H1 (cell line): ENCODE data around the gene RSL24D1. TPM values are rescaled to one million over a fixed set of nuclear protein-coding genes. Genes with fewer than 3 reads are reported as not detected.

ENCODE experiments used
- CTCF ChIA-PET: fragments of 300-600 bp; sonication (Branson Sonifier 250); formaldehyde crosslinking; loops from one replicate; lab custom pipeline; 2021; ENCODE audit not compliant: partially characterized antibody; lab: Charles Lee
- POLR2A ChIA-PET: fragments of 300-600 bp; sonication (Branson Sonifier 250); formaldehyde crosslinking; loops from one replicate; lab custom pipeline; 2021; ENCODE audit warnings: inconsistent platforms; ENCODE audit not compliant: partially characterized antibody; lab: Charles Lee
- DNase-seq, 2 experiments: peaks; one replicate each; pipeline versions ENCODE4 v3.0.0 to v3.0.0-alpha.2; 2010 to 2022; ENCODE audit warnings: low spot score in 2 of 2, low read depth in 1 of 2, mixed read lengths in 1 of 2
- FAIRE-seq: peaks from 2 replicates; lab custom pipeline; 2011; peaks lifted over from hg19 to GRCh38; lab: Jason Lieb, UNC
- H2AFZ ChIP-seq: 2 replicates; pipeline ENCODE4 v1.8.1; 2012; ENCODE audit warnings: low read length, inconsistent platforms
- H2AK5ac ChIP-seq: 2 replicates; pipeline ENCODE4 v1.6.1; 2013; ENCODE audit warnings: low read depth, low read length
- H2BK120ac ChIP-seq: replicated peaks from 2 replicates; pipeline ENCODE3; 2013; ENCODE audit warnings: low read depth, low read length, inconsistent platforms
- H2BK12ac ChIP-seq: 2 replicates; pipeline ENCODE4 v1.6.1; 2013; ENCODE audit warnings: low read depth, low read length
- H2BK15ac ChIP-seq: 2 replicates; pipeline ENCODE4 v1.6.1; 2013; ENCODE audit warnings: low read length
- H2BK20ac ChIP-seq: 2 replicates; pipeline ENCODE4 v1.6.1; 2013; ENCODE audit warnings: low read length
- H2BK5ac ChIP-seq: 2 replicates; pipeline ENCODE4 v1.6.1; 2013; ENCODE audit warnings: low read depth, low read length
- H3K14ac ChIP-seq: 2 replicates; pipeline ENCODE4 v1.6.1; 2013; ENCODE audit warnings: inconsistent platforms; ENCODE audit not compliant: insufficient read length
- H3K18ac ChIP-seq: 2 replicates; pipeline ENCODE4 v1.6.1; 2013; ENCODE audit warnings: low read length; ENCODE audit errors: extremely low read depth
- H3K23ac ChIP-seq: 2 replicates; pipeline ENCODE4 v1.6.1; 2013; ENCODE audit warnings: inconsistent platforms; ENCODE audit not compliant: insufficient read length
- H3K23me2 ChIP-seq: 2 replicates; pipeline ENCODE4 v1.6.1; 2013; ENCODE audit warnings: low read depth, low read length
- H3K27ac ChIP-seq: 2 replicates; pipeline ENCODE4 v1.6.1; 2011; ENCODE audit warnings: low read depth, low read length, inconsistent platforms
- H3K27me3 ChIP-seq, 4 experiments: replicated peaks in 1 of 4; 1 replicate in 1 of 4; 2 replicates in 3 of 4; pipeline versions ENCODE4 v1.6.1 to v1.8.1; 2011 to 2013; ENCODE audit warnings: low read length in 3 of 4, mild to moderate bottlenecking in 3 of 4, inconsistent platforms in 2 of 4, mixed read lengths in 2 of 4, moderate library complexity in 1 of 4; ENCODE audit not compliant: control insufficient read depth in 3 of 4, insufficient read depth in 3 of 4; ENCODE audit errors: extremely low read depth in 1 of 4
- H3K36me3 ChIP-seq, 4 experiments: 2 replicates each; pipeline versions ENCODE4 v1.6.1 to v1.8.1; 2011 to 2013; ENCODE audit warnings: mild to moderate bottlenecking in 4 of 4, low read length in 3 of 4, moderate library complexity in 2 of 4, control low read depth in 1 of 4, inconsistent platforms in 1 of 4; ENCODE audit not compliant: insufficient read depth in 4 of 4, control insufficient read depth in 2 of 4
- H3K4ac ChIP-seq: replicated peaks from 2 replicates; pipeline ENCODE3; 2013; ENCODE audit warnings: low read length, low read depth, mixed read lengths, inconsistent platforms; ENCODE audit not compliant: insufficient read length
- H3K4me1 ChIP-seq, 4 experiments: replicated peaks in 1 of 4; 1 replicate in 1 of 4; 2 replicates in 3 of 4; pipeline versions ENCODE4 v1.6.1 to v1.8.1; 2011 to 2013; ENCODE audit warnings: low read length in 3 of 4, inconsistent platforms in 2 of 4, mixed read lengths in 1 of 4; ENCODE audit not compliant: insufficient read depth in 4 of 4, control insufficient read depth in 3 of 4
- H3K4me2 ChIP-seq, 2 experiments: 2 replicates each; pipeline versions ENCODE4 v1.6.1 to v1.8.1; 2011 to 2013; ENCODE audit warnings: low read depth in 2 of 2, low read length in 2 of 2, control low read depth in 1 of 2, inconsistent platforms in 1 of 2, mild to moderate bottlenecking in 1 of 2; ENCODE audit not compliant: insufficient read depth in 1 of 2
- H3K4me3 ChIP-seq, 4 experiments: fragments of 200-600, 300-600 bp in 1 of 4; sonication (generic), shearing (Covaris generic), sonication (Bioruptor Twin) in 1 of 4; 2 replicates each; pipeline versions ENCODE4 v1.5.1 to v1.8.1; 2011 to 2016; ENCODE audit warnings: low read length in 4 of 4, low read depth in 3 of 4, control low read depth in 2 of 4, inconsistent platforms in 2 of 4, mild to moderate bottlenecking in 2 of 4, mixed read lengths in 1 of 4, moderate library complexity in 1 of 4; ENCODE audit not compliant: insufficient read depth in 2 of 4; ENCODE audit errors: extremely low read depth in 1 of 4
- H3K56ac ChIP-seq: replicated peaks from 2 replicates; pipeline ENCODE3; 2013; ENCODE audit warnings: low read depth, mild to moderate bottlenecking, mixed read lengths, low read length, inconsistent platforms; ENCODE audit not compliant: insufficient read length
- H3K79me1 ChIP-seq: 2 replicates; pipeline ENCODE4 v1.6.1; 2013; ENCODE audit warnings: low read depth, low read length, control low read depth
- H3K79me2 ChIP-seq, 2 experiments: 2 replicates each; pipeline versions ENCODE4 v1.6.1 to v1.8.1; 2012 to 2013; ENCODE audit warnings: low read length in 2 of 2, mild to moderate bottlenecking in 2 of 2, inconsistent platforms in 1 of 2; ENCODE audit not compliant: insufficient read depth in 2 of 2, control insufficient read depth in 1 of 2
- H3K9ac ChIP-seq, 4 experiments: replicated peaks in 1 of 4; 1 replicate in 1 of 4; 2 replicates in 3 of 4; pipeline versions ENCODE4 v1.6.1 to v1.8.1; 2011 to 2013; ENCODE audit warnings: low read depth in 3 of 4, low read length in 3 of 4, control low read depth in 2 of 4, mild to moderate bottlenecking in 2 of 4, moderate library complexity in 2 of 4, inconsistent platforms in 1 of 4; ENCODE audit errors: extremely low read depth in 1 of 4
- H3K9me3 ChIP-seq, 2 experiments: 2 replicates each; pipeline versions ENCODE4 v1.6.1 to v1.8.1; 2012 to 2013; ENCODE audit warnings: mild to moderate bottlenecking in 2 of 2, moderate library complexity in 2 of 2, control low read depth in 1 of 2, inconsistent platforms in 1 of 2, low read depth in 1 of 2, low read length in 1 of 2, mixed read lengths in 1 of 2; ENCODE audit not compliant: insufficient read depth in 2 of 2
- H4K20me1 ChIP-seq, 2 experiments: replicated peaks in 1 of 2; 2 replicates each; pipeline versions ENCODE3 to v1.8.1; 2011 to 2013; ENCODE audit warnings: inconsistent platforms in 2 of 2, low read length in 2 of 2, mild to moderate bottlenecking in 1 of 2; ENCODE audit not compliant: insufficient read depth in 2 of 2, control insufficient read depth in 1 of 2
- H4K5ac ChIP-seq: 2 replicates; pipeline ENCODE4 v1.6.1; 2013; ENCODE audit warnings: low read length, low read depth, mixed read lengths, inconsistent platforms; ENCODE audit not compliant: insufficient read length
- H4K8ac ChIP-seq: 2 replicates; pipeline ENCODE4 v1.8.0; 2013; ENCODE audit warnings: mild to moderate bottlenecking, moderate library complexity, low read length, inconsistent platforms; ENCODE audit not compliant: insufficient read depth; ENCODE audit errors: extremely low read depth
- H4K91ac ChIP-seq: replicated peaks from 2 replicates; pipeline ENCODE3; 2013; ENCODE audit warnings: low read length, mixed read lengths, inconsistent platforms; ENCODE audit not compliant: insufficient read length
- ATF3 ChIP-seq: IDR thresholded peaks from 2 replicates; pipeline ENCODE4 v1.6.1; 2011; ENCODE audit warnings: low read depth, mild to moderate bottlenecking, low read length; ENCODE audit not compliant: insufficient read depth
- CHD1 ChIP-seq: IDR thresholded peaks from 2 replicates; pipeline ENCODE4 v1.6.1; 2012; ENCODE audit warnings: low read depth, low read length, improper control_type of control experiment
- CTCF ChIP-seq, 3 experiments: IDR thresholded peaks; 1 replicate in 2 of 3; 2 replicates in 1 of 3; pipeline versions ENCODE4 v1.5.1 to v1.6.1; 2011; ENCODE audit warnings: low read length in 3 of 3, mild to moderate bottlenecking in 3 of 3, inconsistent platforms in 2 of 3, low read depth in 1 of 3, moderate library complexity in 1 of 3; ENCODE audit not compliant: insufficient read depth in 1 of 3; ENCODE audit errors: control extremely low read depth in 1 of 3
- EZH2 ChIP-seq: fragments of 200-600 bp; sonication (generic); IDR thresholded peaks from 2 replicates; pipeline ENCODE4 v1.7.1; 2012; ENCODE audit warnings: low read depth, mild to moderate bottlenecking, moderate library complexity, low read length, inconsistent platforms; ENCODE audit not compliant: severe bottlenecking
- GABPA ChIP-seq: IDR thresholded peaks from 2 replicates; pipeline ENCODE4 v1.6.1; 2011; ENCODE audit warnings: mild to moderate bottlenecking, low read length, moderate library complexity, borderline replicate concordance; ENCODE audit not compliant: insufficient read depth
- KDM1A ChIP-seq: fragments of 200-600, 300-600 bp; sonication (generic); IDR thresholded peaks from 2 replicates; pipeline ENCODE4 v1.7.1; 2016; ENCODE audit warnings: mild to moderate bottlenecking, low read length, borderline replicate concordance
- POLR2AphosphoS5 ChIP-seq: IDR thresholded peaks from 2 replicates; pipeline ENCODE4 v1.6.1; 2011; ENCODE audit warnings: low read depth, low read length
- SAP30 ChIP-seq: fragments of 300-600 bp; sonication (generic); IDR thresholded peaks from 2 replicates; pipeline ENCODE4 v1.7.1; 2012; ENCODE audit warnings: low read length, moderate library complexity, mild to moderate bottlenecking, inconsistent platforms; ENCODE audit not compliant: insufficient read depth, insufficient replicate concordance
- TCF12 ChIP-seq: IDR thresholded peaks from 2 replicates; pipeline ENCODE4 v1.6.1; 2011; ENCODE audit warnings: low read depth, mild to moderate bottlenecking, low read length
- WGBS, 2 experiments: shearing (Covaris generic) in 1 of 2; methylation state at CpG; one replicate each; pipeline versions ENCODE4 v1.1.6 to v1.1.7; 2013 to 2015; ENCODE audit warnings: low lambda C conversion rate in 2 of 2, mixed read lengths in 2 of 2, inconsistent platforms in 1 of 2, low coverage in 1 of 2, missing lambda C conversion rate in 1 of 2; ENCODE audit not compliant: insufficient replicate concordance in 2 of 2, insufficient coverage in 1 of 2, insufficient read length in 1 of 2; ENCODE audit errors: extremely low coverage in 1 of 2, missing lambda C conversion rate in 1 of 2; 5-methylcytosine and 5-hydroxymethylcytosine counted together
- polyA plus RNA-seq, 7 experiments: library from polyadenylated mRNA; depleted of rRNA in 3 of 7; stranded (reverse) in 5 of 7; unstranded in 2 of 7; fragments of >200 nt in 5 of 7; fragments of 200-250 nt in 2 of 7; gene quantifications; 1 replicate in 5 of 7; 2 replicates in 1 of 7; 4 replicates in 1 of 7; pipeline versions ENCODE4 v1.2.1 to v1.2.3, GENCODE V29; 2011 to 2013; ENCODE audit warnings: missing spikeins in 2 of 7, mixed read lengths in 2 of 7
- total RNA-seq: library from RNA; stranded (reverse); fragmentation: NEBNext Ultra II Directional; extraction: Animal tissue kit (Norgen Biotek cat#: 25700); gene quantifications from 2 replicates; pipeline ENCODE4 v1.2.1, GENCODE V29; 2021

RSL24D1 gene
- total and polyA plus RNA-seq, 2 of the 8 experiments (the other 6 are each of a cell fraction or from before 2014, with no cell fraction given): 45.7 to 130 TPM

- POLR2A ChIA-PET: interaction anchor here (0.9 to 1.9 kb wide), 2 partner anchors 23 to 28 kb away, joined by 3 to 5 read pairs; partner anchors contain the start of gene RSL24D1
- H3K4me2 ChIP-seq: no peak overlapping the region
- no peak overlapping the region for H4K8ac ChIP-seq
- no peak overlapping the region for H3K56ac ChIP-seq
- no peak overlapping the region for H2AK5ac ChIP-seq
- no peaks in the 10 kb centered on the region for H3K79me1 ChIP-seq
- no peak overlapping the region for H3K4me3 ChIP-seq
- H4K5ac ChIP-seq: no peak overlapping the region
- no peak overlapping the region for H4K91ac ChIP-seq
- no peaks in the 10 kb centered on the region for H3K79me2 ChIP-seq
- no peak overlapping the region for H2BK5ac ChIP-seq
- no peak overlapping the region for H3K18ac ChIP-seq
- 67% methylated on average over 11 of the region's 11 CpGs; no CpG with 5 or more reads in 1 of the 2 experiments for WGBS, 2 experiments
- no peak overlapping the region for H2BK120ac ChIP-seq
- no peak overlapping the region for H3K23ac ChIP-seq
- CTCF ChIA-PET: interaction anchor here (0.6 to 3.5 kb wide), 26 partner anchors 9 to 1210 kb away, joined by 3 to 29 read pairs (median 3); partner anchors contain the start of genes RSL24D1 and UNC13C
- no peaks in the 10 kb centered on the region for H4K20me1 ChIP-seq
- no peak overlapping the region for H3K4ac ChIP-seq
- no peaks in the 10 kb centered on the region; a peak in 1 of 4 replicates for H3K9me3 ChIP-seq
- no peaks in the 10 kb centered on the region for H3K27me3 ChIP-seq
- no peaks in the 10 kb centered on the region for H3K36me3 ChIP-seq
- H3K27ac ChIP-seq: no peak overlapping the region
- H3K23me2 ChIP-seq: no peaks in the 10 kb centered on the region
- H2BK12ac ChIP-seq: no peak overlapping the region
- H2AFZ ChIP-seq: no peak overlapping the region
- H3K4me1 ChIP-seq: no peaks in the 10 kb centered on the region
- H2BK15ac ChIP-seq: no peak overlapping the region
- DNase-seq (peak; percentile 82 to 85), FAIRE-seq (peak; percentile 97)
- no peak overlapping the region for H3K14ac ChIP-seq
- no peak overlapping the region for H3K9ac ChIP-seq
- no peak overlapping the region for H2BK20ac ChIP-seq
- TF ChIP-seq CHD1: no peak
- TF ChIP-seq EZH2: no peak
- no peak for TF ChIP-seq KDM1A
- peak; percentile 27 to 88 (median 76) for TF ChIP-seq CTCF (IDR thresholded peaks at IDR 0.05; ENCODE audit: control extremely low read depth in 1 of 3, insufficient read depth in 1 of 3, low read depth in 1 of 3, low read length in 3 of 3)
- no peak for TF ChIP-seq SAP30
- TF ChIP-seq TCF12: no peak
- TF ChIP-seq POLR2AphosphoS5: no peak
- no peak for TF ChIP-seq GABPA
- no peak for TF ChIP-seq ATF3
Observed at GRCh38 chr15:55168350-55168974, 28.3 kb downstream of the RSL24D1 start.
